Stimulated activated naive CD4-positive, alpha-beta T cell (primary cell): ENCODE data around the gene TRIM58.

ENCODE experiments used
- DNase-seq, 6 experiments: peaks; one replicate each; lab custom pipeline; 2025; lab: John Stamatoyannopoulos, UW

Gene TRIM58, protein sequence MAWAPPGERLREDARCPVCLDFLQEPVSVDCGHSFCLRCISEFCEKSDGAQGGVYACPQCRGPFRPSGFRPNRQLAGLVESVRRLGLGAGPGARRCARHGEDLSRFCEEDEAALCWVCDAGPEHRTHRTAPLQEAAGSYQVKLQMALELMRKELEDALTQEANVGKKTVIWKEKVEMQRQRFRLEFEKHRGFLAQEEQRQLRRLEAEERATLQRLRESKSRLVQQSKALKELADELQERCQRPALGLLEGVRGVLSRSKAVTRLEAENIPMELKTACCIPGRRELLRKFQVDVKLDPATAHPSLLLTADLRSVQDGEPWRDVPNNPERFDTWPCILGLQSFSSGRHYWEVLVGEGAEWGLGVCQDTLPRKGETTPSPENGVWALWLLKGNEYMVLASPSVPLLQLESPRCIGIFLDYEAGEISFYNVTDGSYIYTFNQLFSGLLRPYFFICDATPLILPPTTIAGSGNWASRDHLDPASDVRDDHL

DNA sequence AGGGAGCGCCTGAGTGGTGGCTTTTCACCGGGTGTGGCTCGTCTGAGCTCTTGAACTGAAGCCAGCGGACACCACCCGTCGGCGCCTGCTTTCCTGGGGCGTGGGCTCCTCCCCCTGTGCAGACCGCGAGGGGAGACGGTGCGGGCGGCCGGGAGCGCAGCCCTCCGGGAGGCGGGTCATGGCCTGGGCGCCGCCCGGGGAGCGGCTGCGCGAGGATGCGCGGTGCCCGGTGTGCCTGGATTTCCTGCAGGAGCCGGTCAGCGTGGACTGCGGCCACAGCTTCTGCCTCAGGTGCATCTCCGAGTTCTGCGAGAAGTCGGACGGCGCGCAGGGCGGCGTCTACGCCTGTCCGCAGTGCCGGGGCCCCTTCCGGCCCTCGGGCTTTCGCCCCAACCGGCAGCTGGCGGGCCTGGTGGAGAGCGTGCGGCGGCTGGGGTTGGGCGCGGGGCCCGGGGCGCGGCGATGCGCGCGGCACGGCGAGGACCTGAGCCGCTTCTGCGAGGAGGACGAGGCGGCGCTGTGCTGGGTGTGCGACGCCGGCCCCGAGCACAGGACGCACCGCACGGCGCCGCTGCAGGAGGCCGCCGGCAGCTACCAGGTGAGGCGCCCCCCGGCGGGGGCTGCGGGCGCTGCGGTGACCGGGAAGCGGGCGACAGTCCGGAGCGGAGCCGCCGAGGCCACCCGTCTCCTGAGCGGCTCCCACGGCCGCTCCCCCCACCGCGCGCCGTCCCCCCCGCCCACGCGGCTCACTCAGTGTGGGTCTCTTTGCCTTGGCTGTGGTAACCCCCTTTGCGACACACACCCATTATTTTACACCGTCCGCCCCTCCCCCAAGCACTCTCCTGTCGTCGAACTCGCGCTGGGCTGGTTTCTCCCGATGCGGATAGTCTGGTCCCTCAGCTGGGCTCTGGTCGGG is at the start of gene TRIM58:
TSS of gene TRIM58 (plus strand) at position 119 of the 916 bp plus-strand sequence. CDS start at position 179, 60 bp downstream.
- no peak for DNase-seq

DNA sequence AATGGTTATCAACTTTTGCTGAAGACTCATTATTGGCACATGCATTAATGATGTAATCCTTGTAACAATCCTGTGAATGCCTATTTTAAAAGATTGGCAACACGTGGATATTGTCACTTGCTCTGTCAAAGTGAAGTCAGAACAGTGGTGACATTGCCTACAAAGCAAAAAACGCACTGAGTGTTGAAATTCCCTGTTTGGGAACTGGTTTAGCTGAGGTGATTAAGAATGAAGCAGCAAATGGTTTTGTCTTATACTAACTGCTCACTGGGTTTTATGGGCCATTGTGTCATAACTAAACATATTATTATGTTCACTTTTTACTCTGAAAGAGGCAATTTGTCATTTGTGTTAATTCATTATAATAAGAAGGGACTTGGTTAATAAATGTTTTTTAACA is 44.4 kb upstream of the TRIM58 start:
- DNase-seq = no peak

DNA sequence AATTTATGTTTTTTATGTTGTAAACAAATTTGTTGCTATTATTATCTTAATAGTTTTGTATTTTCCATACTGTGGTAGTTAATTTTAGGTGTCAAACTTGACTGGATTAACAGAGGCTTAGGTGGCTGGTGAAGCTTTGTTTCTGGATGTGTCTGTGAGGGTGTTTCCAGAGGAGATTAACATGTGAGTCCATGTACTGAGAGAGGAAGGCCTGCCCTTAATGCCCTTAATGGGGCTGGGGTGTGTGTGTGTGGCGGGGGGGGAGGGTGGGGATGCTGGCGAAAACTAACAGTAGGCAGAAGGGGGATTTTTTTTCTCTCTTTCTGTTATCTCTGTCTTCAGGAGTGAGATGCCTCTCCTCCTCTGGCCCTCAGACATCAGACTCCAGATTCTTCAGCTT is 34.9 kb upstream of the TRIM58 start:
- DNase-seq = no peak

DNA sequence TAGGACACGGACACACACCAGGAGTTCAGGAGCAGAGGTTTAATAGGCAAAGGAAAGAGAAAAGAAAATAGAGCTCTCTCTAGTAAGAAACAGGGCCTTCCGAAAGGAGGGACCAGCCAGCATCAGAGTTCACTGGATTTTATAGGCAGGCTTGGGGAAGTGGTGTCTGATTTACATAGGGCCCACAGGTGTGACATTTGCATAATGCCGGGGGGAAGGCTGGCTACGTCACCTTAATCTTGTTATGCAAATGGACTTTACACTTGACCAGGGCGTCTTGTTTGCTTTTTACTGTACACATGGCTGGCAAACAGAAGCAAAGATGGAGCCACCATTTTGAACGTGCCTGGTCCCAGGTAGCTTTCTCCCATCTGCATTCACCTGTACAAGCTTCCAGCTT is 33.0 kb upstream of the TRIM58 start, which contains the start of gene OR14A16:
TSS of gene OR14A16 (minus strand) at position 97 of the 400 bp plus-strand sequence. CDS start 8,390 bp downstream, outside the sequence.
- no peak for DNase-seq

DNA sequence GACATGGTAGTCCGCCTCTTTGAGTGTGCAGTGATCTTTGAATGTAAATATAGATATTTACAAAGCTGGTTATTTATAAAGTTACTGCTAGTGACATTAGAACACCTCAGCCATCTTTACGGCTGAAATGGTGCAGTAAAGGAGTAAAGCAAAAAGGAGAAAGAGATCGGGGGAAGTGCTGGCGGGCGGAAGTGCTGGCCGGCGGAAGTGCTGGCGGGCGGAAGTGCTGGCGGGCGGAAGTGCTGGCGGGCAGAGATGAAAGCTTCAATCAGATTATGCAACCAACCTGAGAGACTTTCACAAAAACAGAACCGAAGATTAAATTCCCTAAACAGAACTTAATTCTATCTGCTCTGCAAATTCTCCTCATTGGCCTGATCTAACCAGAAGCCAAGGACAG is 31.6 kb upstream of the TRIM58 start:
- no peak for DNase-seq

DNA sequence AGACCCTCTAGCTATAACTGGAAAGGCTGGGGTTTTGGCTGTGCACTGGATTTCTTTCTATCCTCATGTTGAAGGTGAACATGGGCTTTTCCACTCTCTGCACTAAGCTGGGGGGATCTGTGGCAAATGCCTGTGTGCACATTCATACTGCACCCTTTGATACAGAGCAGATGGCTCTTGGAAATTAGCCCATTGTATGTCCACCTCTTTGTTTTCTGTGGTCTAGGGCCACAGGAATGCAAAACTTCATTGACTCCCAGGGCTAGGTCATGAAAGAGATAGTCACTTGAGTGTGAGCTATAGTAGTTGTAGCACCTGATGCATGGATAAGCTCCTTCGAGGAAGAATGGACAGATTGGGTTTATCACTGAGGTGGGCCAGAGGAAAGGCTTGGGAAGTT is 27.3 kb upstream of the TRIM58 start:
- DNase-seq = no peak

DNA sequence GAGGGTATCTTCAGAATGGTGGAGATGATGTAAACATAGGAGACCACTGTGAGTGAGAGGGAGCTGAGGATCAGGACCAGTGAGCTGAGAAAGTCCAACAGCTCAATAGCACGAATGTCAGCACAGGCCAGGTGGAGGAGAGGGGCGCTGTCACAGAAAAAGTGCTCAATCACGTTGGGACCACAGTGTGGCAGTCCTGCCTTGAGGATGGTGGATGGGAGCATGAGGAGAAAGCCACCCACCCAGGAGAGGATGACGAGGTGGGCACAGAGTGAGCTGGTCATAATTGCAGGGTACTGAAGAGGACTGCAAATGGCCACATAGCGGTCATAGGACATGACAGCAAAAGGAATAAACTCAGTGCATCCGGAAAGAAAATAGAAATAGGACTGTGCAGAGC is 23.4 kb upstream of the TRIM58 start:
- DNase-seq = no peak

DNA sequence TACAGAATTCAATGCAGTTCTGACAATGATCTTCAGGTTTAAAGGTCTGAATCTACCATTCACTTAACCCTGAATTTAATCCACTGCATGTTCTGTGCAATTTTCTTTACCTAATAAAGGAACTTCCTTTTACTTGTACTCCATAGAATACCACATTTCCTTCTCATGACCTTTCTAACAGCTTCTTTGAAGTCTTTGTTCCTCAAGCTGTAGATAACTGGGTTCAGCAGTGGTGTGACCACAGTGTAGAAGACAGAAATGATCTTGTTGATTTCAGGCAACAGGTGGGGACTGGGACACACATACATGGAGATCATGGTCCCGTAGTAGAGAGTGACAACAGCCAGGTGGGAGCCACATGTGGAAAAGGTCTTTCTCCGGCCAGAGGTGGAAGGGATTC is 16.2 kb upstream of the TRIM58 start:
- no peak for DNase-seq

DNA sequence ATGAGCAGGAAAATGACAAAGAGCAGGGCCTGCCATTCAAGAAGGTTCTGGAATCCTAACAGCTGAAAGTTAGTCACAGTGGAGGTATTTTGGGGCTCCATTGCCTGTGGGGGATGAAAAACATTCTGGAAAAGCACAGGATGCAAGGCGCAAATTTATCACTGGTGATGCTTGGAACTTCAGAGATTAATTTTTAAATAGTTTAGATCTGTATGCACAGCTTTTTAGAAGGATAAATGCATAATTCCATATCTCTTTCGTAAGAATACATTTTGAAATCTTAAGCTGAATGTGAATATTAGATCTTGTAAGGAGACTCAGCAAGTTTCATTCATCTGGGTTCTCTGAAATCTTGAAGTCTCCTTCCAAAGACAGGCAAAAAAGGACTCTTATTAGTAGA is 15.2 kb upstream of the TRIM58 start, which contains the start of gene OR11L1:
TSS of gene OR11L1 (minus strand) at position 101 of the 400 bp plus-strand sequence. CDS start at position 101, 0 bp downstream.
- DNase-seq = no peak

DNA sequence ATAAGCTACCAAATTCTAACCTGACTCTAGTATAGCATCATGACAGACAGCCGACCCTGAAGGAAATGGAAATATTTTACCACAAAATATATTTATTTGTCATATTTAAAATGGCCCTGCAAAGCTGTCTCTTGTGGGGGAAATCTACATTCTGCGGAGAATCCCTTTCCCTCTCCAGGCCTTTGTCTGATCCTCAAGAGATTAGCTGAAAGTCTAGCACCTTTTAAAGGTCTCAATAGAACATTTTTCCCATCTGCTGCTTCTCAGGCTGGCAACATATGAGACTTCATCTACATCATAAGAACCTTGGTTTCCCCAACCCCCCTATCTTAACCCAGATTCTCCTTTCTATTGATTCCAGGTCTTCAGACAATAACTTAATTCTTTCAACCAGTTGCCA is 13.6 kb upstream of the TRIM58 start:
- no peak for DNase-seq

DNA sequence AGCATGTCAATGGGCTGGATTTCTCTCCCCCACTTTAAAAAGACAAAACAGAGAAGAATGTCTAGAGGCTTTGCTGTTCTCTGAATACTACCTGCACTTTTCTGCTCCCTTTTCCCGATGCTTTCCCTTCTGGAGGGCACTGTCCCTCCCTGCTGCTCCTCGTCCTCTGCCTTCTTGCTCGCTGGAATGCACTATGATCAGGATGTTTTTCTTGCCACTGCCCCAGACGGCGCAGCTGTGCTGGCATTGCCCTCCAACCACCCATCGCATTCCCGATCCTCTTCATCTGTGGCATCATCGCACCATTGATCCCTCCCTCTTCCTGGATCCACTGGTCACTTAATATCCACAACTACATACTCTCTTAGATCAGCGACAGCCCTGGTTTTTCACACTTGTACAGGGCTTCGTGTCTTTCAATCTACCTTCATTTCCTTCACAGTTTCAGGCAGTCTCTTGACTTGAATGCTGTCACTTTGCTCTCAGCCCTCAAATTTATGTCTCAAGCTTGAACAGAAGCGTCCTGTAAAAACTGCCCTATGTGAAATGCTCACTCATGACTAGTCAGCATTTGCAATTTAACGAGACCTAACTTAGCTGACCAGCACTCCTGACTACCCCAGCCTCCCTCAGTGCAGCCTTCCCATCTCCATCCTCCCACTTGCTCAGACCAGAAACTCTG is 11.8 kb upstream of the TRIM58 start:
- no peak for DNase-seq

DNA sequence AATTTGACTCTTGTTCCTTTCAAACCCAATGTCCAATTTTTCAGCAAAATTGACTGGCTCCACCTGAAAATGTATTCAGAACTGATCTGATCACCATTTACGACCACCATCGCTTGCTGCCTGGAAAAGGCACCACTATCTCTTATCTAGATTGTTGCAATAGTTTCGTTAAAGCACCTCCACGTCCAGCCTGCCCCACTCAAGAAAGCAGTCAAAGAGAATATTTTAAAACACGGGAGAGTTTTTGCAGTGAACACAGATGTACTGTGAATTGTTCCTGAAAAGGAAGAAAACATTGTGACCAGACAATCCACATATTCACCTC is 11.3 kb upstream of the TRIM58 start:
- no peak for DNase-seq

DNA sequence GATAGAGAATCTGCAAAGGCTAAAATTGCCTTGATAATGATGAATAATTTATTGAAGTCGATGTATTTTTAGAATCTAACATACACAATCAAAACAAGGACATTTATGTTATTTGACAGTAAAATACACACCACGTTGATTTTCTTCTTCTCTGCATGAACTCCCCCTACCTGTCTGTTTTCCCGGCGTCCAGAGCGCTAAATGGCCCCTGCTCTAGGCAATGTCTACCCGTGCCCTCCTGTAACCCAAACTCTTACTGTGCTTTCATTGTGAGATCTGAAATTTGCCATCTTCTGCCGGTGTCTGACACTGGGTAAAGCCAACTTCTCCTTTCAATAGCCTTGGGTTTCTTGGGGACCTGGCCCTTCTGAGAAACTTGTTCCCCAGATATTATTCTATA is 8.6 kb upstream of the TRIM58 start:
- no peak for DNase-seq

DNA sequence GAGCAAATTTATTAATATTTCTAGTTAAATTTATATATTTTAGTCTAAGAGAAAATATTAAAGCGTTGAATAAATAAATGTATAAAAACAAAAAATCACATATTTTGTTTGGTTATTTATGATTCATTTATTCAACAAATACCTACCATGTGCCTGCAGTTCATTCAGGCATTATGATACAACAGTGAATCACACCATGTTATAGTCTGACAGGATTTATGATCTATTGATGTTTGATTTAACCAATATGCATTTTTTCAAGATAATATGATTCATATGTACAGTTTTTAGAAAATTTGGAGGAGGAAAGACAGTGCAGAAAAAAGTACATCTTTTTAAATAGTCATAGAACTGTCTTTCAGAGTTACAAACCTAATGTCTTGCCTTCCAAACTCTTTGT is 7.4 kb upstream of the TRIM58 start:
- no peak for DNase-seq

DNA sequence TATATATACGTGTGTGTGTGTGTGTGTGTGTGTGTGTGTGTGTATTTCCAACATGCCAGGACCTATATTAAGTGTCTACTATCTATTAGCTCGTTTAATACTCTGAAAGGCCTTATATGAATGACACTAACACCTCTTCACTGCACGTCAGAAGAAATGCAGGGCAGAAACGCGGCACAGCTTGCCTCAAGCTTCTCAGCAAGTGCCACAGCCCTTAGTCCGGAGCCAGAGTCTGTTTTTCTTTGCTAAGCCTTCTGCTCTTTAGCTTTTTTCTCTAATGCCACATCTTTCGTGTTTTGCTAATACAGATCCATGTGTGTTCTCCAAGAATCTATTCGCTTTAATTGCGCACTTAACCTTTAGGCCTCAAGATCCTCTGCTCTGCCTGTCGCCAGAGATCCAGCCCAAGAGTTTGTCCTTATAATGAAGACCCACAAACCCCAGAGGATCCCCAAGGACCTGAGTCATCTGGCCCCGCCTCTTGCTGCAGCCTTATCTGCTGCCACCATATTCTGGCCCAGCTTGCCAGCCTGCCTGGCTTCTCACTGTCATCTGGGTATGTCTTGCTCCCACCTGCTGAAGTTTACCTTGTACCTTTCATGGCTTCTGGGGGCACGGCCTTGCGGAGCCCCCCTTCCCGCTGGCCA is 2.0 kb upstream of the TRIM58 start:
- no peak for DNase-seq

DNA sequence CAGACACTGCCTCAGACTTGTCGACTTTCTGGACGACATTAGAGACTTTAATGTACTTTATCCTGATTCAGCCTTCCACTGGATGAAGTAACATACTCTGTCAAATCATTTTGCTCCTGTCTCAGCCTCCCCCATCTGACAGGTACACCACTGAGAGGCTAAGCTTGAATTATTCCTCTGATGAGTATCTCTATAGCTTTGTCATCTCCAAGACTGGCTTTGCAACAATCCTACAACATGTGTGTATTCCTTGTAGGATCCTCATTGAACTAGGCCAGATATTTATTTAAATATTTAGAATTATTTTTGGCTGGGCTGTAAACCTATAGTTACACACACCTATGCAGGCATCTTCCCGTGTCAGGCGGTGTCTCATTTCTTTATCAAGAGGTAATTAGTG is 1.1 kb upstream of the TRIM58 start:
- no peak for DNase-seq

DNA sequence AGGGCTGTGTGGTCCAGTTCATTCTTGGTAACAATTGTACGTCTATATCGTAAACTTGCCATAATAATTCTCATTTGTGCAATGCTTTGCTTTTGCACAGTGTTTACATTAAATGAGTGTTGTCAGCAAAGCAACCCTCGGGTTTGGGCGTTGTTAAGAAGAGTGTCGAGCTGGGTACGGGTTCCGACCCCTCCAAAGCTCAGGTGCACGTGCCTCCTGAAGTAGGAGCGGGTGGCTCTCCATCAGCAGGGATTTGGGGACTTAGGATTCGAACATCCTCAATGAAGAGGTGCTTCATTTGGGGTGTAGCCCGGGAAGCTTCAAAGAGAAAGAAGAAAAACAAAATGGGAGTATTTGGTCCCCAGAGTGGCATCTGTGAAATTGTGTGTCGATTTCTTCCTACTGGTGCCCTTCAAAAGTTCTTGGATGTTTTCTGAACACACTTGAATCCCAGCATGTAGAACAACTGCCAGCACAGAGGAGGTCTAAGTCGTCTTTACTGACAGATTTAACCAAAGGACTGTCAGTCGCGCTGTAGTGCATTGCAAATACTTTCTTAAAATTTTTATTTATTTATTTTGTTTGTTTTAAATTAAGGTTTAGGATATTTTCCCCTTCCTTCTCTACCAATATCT is 1.1 kb downstream of the TRIM58 start:
- DNase-seq = no peak

DNA sequence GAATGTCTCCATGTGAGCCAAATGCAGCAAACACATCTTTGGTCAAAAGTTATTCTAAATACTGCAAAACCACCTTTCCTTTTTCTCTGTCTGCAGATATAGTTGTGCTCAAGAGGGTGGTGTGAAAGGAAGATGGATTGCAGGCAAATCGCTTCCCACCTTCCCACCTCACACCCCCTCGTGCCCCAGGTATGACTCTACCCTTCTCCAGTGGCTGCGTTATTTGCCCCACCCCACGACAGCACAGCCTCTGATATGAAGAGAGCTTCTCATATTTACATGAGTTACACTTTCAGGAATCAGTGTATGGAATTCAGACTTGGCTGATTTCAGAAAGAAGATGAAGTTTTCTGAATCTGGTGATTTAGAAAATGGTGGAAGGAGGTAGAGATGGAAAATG is 5.8 kb downstream of the TRIM58 start:
- no peak for DNase-seq

DNA sequence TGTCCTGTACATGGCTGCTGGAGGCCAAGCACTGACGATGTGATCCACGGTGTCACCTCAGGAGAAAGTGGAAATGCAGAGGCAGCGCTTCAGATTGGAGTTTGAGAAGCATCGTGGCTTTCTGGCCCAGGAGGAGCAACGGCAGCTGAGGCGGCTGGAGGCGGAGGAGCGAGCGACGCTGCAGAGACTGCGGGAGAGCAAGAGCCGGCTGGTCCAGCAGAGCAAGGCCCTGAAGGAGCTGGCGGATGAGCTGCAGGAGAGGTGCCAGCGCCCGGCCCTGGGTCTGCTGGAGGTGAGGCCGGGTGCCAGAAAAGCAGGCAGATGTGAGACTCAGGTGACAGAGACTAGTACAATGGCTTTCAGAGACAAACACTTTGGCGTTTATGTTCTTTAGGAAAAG is 7.7 kb downstream of the TRIM58 start:
- DNase-seq = no peak

DNA sequence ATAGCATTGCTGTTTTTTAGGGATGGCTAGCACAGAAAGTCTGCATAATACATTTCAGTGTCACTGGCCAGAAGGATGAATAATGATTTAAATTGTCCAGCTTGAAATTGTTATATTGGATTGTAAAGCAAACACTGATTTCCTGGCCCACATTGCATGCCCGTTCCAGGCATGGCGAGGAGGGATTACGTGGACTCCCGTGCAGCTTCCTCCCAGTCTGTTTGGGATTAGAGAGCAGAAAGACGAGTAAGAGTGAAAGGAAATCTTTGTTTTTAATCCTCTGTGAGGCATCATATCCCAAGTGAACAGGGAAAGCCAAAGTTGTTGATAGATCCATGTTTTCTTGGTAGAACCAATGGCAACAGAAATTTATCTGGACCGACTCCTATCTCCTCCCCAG is 8.4 kb downstream of the TRIM58 start:
- no peak for DNase-seq

DNA sequence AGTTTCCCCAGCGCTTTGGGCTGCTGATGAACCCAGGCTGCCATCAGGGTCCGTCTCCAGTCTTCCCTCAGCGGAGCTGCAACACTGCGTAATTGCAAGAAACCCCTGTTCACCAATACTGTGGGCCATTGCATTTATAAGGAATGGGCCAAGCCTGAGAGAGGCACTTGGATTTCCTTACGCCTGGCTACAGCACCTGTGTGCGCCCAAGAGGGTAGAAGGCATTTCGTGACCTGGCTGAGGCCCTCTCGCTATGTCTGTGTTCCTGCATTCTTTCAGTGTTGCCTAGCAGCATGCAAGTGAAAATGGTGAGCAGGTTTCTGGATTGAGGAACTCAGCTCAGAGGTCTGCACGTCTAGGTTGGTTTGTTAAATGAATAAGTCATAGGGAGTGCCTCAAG is 26.4 kb downstream of the TRIM58 start:
- DNase-seq = no peak
